Measurements from ENCODE around the gene SF3B5.
A peak's percentile ranks its signal among the peaks of the same experiment; 100 is the strongest.
"Not testable (repeated sequence)": the region's sequence is repeated elsewhere in the genome, so short reads cannot be mapped to it uniquely, and the experiment has no call there.

The SF3B5 gene

DNA sequence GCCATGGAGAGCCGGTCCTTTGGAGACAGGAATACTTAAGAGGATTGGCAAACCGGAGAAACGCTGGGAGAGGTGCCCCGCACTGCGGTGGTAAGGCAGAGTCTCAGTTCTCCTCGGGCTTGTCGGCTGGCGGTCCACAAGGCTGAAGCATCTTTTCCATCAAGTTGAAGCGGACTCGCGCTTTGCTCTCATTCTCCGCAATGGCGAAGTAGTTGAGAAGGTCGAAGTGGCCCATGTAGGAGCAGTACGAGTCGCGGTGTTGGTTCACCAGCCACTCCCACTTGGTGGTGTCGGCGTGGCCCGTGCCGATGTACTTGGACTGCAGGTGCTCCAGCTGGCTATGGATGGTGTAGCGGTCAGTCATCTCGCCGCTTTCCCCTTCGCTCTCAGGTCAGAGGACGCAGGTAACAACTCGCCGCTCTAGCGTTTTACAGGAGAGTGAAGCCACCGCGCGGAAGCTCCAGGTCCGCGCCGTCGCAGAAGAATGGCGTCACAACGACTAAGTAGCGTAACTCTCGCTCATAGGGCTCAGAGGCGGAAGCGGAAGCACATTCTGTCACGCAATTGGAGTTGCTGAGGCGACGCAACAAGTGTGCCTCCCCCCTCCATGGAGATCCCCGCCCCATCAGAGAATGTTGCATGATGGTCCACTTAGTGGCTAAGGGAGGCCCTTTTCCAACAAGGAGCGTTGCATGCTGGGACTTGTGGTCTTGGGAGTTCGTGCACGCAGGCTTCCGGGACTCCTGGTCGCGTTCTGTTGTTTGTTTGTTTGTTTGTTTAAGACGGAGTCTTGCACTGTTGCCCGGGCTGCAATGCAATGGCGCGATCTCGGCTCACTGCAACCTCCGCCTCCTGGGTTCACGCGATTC lies at the start of gene SF3B5:
Gene SF3B5 (minus strand): TSS at position 440 of the 869 bp plus-strand sequence. CDS start 76 bp downstream, at position 364.
- DNase-seq: peak; percentile 99

DNA sequence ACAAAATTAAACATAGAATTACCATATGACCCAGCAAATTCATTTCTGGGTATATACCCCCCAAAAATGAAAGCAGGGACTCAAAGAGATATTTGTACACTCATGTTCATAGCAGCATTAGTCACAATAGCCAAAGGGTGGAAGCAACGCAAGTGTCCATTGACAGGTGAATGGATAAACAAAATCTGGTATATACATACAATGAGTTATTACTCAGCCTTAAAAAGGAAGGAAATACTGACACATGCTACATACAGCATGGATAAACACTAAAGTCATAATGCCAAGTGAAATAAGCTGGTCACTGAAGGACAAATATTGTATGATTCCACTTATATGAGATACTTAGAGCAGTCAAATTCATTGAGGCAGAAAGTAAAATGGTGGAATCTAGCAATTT lies 49.6 kb upstream of the SF3B5 start:
- no peak for DNase-seq

DNA sequence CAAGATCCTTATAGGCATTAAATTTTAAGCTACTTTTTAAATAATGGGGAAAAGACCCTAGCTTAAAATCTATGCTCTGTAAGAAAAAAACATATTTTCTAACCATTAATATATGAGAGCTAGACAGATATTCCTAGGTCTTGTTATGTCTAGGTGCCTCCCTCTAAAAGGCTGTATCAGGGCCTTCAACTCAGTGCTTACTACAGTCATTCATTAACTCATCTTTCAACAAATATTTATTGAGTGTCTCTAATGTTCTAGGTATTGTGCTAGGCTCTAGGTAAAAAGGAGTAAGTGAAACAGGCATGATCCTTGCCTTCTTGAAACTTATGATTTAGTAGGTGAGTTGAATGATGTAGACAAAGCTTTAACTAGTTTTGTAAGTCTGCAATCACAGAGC lies 48.5 kb upstream of the SF3B5 start:
- no peak for DNase-seq

DNA sequence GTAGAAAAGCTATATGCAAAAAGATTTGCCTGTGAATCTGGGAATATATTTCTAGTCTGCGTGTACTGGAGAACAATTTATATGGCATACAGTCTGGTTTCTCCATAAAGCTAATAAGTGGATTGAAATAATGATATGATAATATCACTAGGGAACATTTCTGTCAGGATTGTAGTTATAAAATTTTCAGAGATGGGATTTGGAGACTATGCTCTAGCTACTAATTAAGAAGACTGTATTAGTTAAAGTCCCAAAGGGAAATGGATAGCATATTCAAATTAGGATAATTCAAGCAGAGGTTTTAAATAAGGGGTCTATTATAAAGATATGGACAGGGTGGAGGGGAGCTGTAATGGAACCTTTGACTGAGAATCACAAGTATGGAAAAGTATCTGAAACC lies 47.7 kb upstream of the SF3B5 start:
- no peak for DNase-seq

DNA sequence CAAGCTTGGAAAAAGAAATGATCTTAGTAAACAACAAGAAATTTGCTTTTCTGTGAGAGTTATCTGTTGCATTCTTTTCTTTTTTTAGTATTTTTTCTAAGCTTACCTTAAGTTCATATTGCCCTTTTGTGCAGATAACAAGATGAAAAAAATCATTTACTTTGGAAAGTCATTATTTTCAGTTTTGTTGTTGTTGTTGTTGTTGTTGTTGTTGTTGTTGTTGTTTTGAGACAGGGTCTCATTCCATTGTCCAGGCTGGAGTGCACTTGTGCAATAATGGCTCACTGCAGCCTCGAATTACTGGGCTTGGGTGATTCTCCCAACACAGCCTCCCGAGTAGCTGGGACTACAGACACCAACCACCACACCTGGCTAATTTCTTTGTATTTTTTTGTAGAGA lies 46.1 kb upstream of the SF3B5 start:
- no peak for DNase-seq

DNA sequence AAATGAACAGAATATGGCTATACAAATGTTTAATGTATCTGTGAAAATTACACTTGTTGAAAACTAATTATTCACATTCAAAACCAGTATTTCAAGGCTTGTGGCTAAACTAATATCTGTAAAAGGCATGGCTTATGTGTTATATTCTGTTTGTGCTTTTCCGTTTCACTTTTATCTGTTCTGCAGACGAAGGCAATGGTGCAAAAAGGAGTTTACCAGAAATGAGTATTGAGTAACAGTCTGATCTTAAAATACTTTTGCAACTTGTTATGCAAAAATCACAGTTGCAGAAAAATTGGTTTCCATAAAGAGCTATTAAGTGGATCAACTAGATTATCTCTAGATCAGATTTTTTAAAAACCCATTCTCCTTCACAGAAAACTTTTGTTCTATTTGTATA lies 45.5 kb upstream of the SF3B5 start:
- DNase-seq: no peak

DNA sequence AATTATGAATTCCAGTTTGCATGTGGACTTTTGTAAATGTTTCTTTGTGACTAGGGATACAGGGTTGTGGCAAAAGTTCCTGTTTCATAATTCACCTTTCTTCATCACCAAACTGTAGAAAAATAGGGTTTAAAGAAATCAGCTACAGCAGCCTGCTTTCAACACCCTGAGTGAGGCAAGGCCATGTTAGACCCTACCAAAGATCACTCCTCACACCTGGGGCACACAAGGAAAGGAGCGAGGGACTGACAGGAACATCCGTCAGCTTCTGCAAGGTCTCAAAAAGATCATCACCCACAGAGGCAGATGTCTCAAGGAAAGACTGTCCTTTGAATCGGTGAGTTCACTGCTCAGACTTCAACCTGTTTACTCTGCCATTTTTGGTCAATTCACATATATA lies 44.4 kb upstream of the SF3B5 start:
- no peak for DNase-seq

DNA sequence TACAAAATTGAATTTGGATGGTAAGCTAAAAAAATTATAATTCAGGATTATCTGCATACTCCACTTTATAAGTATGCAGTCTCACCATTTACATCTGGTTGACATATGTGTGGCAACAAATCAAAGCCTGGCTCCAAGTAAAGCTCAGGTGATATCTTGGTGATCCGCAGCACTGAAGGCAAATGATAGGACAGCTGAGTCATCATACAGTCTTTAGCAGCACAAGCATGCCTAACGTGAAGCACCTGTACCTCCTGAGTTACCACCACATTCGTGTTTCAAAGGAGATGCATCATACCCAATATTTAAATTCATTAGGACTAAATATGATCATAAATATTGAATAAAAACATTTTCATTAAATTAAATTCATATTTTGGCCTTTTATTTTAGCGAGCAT lies 43.2 kb upstream of the SF3B5 start:
- DNase-seq: no peak

DNA sequence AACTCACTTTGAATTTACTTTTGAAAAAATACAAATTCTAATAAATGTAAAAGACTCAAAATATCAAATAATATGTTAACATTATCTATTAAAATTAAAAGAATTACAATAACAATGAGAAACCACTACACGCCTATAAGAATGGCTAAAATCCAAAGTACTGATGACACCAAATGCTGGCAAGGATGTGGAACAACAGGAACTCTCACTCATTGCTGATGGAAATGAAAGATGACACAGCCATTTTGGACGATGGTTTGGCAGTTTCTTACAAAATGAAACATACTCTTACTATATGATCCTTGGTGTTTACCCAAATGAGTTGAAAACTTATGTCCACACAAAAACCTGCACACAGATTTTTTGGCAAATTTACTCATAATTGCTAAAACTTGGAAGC lies 39.4 kb upstream of the SF3B5 start:
- DNase-seq: no peak

DNA sequence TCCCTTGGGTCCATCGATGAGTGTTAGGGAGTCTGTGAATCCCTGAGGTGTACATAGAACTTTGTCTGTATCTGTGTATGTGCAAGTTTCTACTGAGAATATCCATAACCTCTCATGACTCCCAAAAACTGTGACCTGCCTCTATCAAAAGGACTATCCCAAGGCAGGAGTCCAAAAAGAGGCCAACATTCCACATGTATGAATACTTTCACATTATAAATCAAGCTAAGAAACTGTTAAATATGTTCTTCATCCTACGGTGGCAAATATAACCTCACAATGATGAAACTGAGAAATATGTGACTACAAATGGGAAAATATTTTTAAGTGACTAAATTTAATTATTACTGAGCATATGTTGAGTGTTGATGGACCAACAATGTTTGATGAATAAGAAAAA lies 38.8 kb upstream of the SF3B5 start:
- DNase-seq: no peak

DNA sequence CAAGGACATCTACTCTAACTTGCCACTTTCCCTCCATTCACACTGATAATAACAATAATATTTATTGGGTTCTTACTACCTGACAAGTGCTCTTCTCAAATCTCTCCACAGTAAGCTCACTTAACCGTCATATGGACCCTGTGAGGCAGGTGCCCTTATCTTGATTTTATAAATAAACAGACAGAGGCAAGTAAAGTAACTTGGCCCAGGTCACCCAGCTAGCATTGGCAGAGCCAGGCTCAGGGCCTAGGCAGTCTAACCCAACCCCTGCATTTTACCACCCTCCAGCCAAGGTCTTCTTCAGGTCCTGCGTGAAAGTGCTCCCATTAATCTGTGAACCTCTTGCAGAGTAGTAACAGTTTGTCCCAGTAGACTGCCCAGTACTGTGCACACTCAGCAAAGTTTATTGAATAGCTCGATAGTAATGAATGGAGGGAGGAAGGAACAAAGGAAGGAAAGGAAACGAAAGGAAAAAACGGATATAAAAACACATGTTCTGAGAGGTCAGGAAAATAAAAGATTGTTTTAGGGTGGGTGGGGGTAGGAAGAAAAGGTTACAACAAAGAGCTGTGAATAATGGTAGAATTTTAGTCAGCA lies 38.0 kb upstream of the SF3B5 start:
- no peak for DNase-seq

DNA sequence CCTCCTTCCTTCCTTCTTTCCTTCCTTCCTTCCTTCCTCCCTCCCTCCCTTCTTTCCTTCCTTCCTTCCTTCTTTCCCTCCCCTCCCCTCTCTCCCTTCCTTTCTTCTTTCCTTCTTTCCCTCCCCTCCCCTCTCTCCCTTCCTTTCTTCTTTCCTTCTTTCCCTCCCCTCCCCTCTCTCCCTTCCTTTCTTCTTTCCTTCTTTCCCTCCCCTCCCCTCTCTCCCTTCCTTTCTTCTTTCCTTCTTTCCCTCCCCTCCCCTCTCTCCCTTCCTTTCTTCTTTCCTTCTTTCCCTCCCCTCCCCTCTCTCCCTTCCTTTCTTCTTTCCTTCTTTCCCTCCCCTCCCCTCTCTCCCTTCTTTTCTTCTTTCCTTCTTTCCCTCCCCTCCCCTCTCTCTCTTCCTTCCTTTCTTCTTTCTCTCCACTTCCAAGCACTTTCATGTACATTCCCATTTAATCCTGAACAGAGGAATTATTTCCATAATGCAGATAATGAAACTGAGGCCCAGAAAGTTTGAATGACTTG lies 36.9 kb upstream of the SF3B5 start:
- DNase-seq: not testable (repeated sequence)

DNA sequence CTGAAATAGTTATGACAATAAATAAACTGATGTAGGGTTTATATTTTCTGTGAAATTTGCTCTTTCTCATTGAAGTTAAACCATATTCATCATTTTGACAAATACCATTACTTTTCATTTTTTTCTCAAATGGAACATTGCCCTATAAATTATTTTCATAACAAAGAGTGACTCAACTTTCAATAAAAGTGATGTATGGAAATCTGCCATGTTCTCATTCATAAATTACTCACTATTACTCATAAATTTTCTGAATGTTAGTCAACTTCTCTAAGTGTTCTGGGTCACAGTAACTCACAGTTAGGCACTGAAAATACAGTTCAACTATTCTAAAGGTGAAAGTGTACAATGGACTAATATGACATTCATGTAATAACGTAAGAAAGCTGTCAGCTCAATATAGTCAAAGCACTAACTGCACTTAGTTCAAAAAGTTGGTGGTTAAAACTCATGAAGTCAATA lies 35.9 kb upstream of the SF3B5 start:
- no peak for DNase-seq

DNA sequence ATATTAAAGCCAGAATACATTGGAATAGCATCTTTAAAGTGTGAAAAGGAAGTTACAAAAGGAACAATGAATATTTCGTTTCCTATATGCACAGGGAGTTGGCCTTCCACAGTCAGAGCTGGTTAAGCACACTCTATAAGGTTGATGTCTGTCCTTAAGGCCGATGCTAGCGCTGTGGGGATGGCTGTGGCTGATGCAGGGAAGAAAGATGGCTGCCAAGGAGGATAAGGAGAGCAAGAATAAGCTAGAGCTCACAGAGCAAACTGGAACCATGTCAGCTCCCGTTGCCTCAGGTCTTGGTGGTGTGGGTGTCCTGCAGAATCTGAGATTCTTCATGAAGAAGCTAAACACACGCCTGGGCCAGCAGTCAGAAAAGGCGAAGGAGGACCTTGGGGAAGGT lies 34.1 kb upstream of the SF3B5 start:
- no peak for DNase-seq

DNA sequence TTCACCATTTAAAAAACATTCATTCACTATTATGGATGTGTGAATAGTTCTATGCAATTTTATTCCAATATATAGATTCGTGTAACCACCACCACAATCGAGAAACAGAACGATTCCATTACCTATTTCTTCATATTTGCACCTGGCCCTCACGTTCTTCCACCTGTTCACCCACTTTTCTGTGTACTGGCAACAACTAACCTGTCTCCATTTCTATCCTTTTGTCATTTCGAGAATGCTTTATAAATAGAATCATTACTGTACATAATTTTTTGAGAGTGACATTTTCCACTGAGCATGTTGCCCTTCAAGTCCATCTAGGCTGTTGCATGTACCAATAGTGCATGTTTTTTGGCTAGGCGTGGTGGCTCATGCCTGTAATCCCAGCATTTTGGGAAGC lies 31.7 kb upstream of the SF3B5 start:
- no peak for DNase-seq

DNA sequence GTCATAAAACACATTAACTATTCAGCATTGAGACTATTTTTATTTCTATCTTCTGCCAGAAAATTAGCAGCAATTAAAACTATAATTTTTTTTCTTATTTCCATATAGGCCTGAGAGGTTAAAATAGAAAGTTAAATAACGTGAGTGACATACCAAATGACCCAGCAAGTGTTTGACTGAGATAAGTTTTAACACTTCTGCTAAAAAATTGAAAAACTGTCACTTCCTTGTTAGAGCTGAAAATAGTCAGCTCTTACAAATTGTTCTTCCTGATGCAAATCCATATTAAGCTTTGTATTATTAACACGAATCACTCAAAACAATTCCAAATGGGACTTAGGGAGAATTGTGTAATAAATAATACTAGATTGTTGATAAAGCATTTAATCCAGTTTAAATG lies 28.5 kb upstream of the SF3B5 start:
- peak; percentile 37 for DNase-seq

DNA sequence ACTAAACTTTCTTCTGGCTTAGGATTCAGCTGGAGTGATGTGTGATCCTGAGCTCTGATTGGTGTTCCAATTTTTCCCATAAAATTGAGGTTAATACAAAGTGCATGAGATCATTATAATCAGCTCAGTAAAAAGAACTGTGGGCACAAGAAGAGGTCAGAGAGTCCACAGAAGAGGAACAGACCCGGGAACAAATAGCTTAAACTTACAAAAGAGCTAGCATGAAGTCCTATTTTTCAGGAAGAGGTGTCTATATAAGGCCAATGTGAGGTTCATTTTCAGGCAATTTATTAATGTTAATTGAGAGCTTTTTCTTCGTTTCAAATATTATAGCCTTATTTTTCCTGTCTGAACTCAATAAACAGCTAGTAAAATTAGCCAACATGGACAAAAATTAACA lies 28.0 kb upstream of the SF3B5 start:
- DNase-seq: peak; percentile 37

DNA sequence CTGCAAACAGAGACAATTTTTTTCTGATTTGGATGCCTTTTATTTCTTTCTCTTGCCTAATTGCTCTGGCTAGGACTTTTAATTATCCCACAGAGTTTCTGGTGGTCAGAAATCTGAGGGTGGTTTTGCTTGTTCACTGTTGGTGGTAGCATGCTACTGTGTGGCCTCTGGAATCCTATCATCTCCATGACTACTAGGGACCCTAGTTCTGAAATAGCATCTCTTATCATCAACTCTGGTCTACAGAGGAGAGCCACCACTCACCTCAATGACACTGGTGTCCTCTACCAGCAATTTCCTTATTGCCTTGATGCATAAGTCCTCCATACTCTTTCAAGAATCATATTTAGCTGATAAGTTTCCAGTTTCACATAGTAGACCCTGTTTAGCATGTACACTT lies 27.5 kb upstream of the SF3B5 start:
- DNase-seq: no peak

DNA sequence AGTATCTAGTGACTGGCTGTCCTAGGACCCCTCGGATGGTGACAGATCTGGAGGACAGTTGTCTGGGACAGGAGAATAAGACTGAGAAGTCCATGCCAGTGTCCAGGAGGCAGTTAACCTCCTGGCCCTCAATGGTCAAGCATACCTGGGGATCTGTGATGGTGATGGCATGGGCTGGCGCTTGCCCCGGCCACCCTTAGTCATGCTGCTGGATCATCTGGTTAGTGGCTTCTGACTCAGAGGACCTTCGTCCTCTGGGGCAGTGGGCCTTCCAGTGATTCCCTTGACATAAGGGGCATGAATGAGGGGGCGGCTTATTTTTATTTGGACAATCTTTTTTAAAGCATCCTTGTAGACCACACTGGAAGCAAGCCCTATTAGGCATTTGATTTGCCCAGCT lies 24.0 kb upstream of the SF3B5 start:
- DNase-seq: no peak

DNA sequence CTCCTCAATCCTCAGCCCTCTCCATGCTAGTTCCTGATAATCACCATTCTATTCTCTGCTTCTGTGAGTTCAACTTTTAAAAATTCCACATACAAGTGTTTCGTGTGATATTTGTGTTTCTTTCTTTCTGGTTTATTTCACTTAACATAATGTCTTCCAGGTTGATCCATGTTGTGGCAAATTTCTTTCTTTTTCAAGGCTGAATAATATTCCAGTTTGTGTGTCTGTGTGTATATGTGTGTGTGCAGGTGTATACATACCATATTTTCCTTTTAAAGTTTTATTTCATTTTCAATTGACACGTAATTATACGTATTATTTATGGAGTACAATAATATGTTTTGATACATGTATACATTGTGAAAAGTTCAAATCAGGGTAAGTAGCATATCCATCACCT lies 19.8 kb upstream of the SF3B5 start:
- DNase-seq: no peak

DNA sequence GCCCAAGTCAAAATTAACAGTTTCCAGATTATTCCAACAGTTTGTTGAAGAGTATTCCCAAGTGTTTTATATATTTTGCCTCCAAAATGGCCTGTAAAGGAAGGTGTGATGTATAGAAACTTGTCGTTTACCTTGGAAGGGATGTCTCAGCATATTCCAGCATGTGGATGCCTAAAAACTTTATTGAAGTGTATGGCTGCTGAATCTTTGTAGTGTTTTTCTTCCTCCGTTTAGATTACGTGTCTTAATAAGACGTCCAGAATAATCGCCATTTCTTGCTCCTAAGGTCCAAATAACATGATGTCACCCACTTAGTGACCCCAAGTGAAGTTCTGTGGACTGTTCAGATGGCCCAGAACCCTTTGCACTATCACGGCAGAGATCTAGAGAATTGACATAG lies 18.0 kb upstream of the SF3B5 start:
- DNase-seq: no peak

DNA sequence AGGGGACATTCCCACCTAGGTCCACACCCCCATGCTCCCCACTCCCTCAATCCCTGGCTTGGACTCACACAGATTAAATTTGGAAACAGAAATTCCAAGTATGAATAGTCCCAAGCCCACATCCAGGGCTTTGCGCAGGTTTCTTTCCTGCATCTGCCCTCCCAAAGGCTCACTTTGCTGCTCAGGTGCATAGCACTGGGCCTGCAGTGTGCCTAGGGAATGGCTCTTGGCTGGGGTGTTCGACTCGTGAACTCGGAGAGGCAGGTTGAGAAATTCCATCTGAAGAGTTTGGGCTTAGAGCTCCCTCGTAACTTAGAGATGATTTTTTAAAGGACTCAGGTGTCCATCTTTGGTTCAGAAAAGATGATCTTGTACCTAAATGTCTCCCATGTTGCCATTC lies 14.8 kb upstream of the SF3B5 start:
- no peak for DNase-seq

DNA sequence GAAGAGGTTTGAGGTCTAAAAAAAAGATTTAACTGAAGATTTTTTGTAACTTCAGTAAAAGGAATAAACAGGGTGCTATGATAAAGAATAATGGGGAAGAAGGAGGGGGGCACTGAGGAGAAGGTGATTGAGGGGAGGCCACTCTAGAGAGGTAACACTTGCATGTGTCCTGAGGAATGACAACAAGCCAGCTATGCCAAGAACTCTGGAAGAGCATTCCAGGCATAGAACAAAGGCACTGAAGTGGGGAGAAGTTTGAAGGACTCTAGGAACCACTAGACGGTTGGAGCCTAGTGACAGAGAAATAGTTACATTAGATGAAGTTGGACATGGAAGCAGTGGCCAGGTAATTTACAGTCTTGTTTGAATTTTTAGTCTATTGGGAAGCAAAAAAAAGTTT lies 10.8 kb upstream of the SF3B5 start:
- DNase-seq: no peak

DNA sequence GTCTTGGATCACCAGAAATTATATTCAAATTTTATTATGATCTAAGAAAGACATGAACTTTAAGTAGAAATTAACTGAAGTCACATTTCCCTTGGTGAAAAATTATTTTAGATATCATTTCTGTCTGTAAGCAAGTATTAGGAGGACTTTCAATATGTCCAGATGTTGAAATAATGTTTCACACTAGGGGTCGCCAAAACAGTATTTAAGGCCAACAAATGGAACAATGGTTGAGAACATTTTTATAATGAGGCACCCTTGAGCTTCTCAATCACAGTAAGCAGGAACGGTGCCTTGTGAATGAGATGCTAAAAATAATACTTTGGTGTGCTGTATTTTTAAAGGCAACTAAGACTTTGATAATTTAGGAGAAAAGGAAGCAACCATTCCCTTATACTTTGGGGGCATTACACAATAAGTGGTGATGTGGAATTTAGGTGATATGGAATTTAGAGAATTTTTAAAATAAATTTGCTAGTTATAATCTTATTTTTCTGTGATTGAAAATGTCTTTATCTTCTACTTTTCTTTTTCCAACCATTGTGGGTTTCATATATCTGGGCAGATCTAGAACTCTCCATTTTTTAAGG lies 9.6 kb upstream of the SF3B5 start:
- peak; percentile 57 for DNase-seq
